Adrenal gland (tissue), 12 donors: ENCODE measurements around the gene SCAPER. TPM values are rescaled to one million over a fixed set of nuclear protein-coding genes. Genes with fewer than 3 reads are reported as not detected.

Source experiments
- DNase-seq, 7 donors: peaks; one replicate each; pipeline ENCODE4 v3.0.0-alpha.2; 2019 to 2020
- H3K27ac ChIP-seq, 5 donors: fragments of 200-600 bp; sonication (generic) in 4 of 5; 1 replicate in 3 of 5; 2 replicates in 2 of 5; pipeline versions ENCODE4 v1.5.1 to v1.8.0; 2016 to 2020; ENCODE audit warnings: mild to moderate bottlenecking in 1 of 5
- H3K27me3 ChIP-seq: fragments of 200-600 bp; 2 replicates; pipeline ENCODE4 v1.8.0; 2021
- H3K36me3 ChIP-seq, 2 donors: fragments of 200-600 bp; replicated peaks in 1 of 2; 1 replicate in 1 of 2; 2 replicates in 1 of 2; pipeline versions ENCODE4 v1.5.1 to v1.8.0; 2018 to 2022
- H3K4me1 ChIP-seq, 2 donors: fragments of 200-600 bp; replicated peaks in 1 of 2; 1 replicate in 1 of 2; 2 replicates in 1 of 2; pipeline versions ENCODE4 v1.5.1 to v1.8.0; 2018 to 2021
- H3K4me3 ChIP-seq, 4 donors: fragments of 200-600 bp; sonication (generic) in 3 of 4; one replicate each; pipeline ENCODE4 v1.5.1; 2016 to 2018
- H3K9me3 ChIP-seq, 3 donors: fragments of 200-600 bp; sonication (generic) in 1 of 3; replicated peaks in 1 of 3; 1 replicate in 2 of 3; 2 replicates in 1 of 3; pipeline versions ENCODE4 v1.5.1 to v1.8.0; 2016 to 2021
- CTCF ChIP-seq, 6 experiments: fragments of 450-650 bp in 4 of 6; fragments of 200-600 bp in 2 of 6; sonication (generic) in 1 of 6; IDR thresholded peaks; 1 replicate in 5 of 6; 2 replicates in 1 of 6; pipeline versions ENCODE4 v1.5.1 to v1.8.0; 2016 to 2021; ENCODE audit warnings: antibody characterized with exemption in 6 of 6, mild to moderate bottlenecking in 2 of 6, moderate library complexity in 1 of 6
- POLR2A ChIP-seq, 2 donors: fragments of 450-650 bp; IDR thresholded peaks; one replicate each; pipeline ENCODE4 v1.6.1; 2017; ENCODE audit warnings: antibody characterized with exemption in 2 of 2, mild to moderate bottlenecking in 2 of 2, moderate library complexity in 1 of 2
- WGBS, 4 donors: extraction: QIAGEN DNeasy Blood & Tissue Kit in 2 of 4; methylation state at CpG; one replicate each; pipeline versions ENCODE4 v1.1.5 to v1.1.7; 2013 to 2017; 5-methylcytosine and 5-hydroxymethylcytosine counted together
- intact Hi-C, 2 donors: fragments of 100-400 bp; cut with DNase I; formaldehyde crosslinking; loops; one replicate each; pipeline versions ENCODE4 v1.14.1 to v1.15.0; 2022 to 2023
- polyA plus RNA-seq, 3 donors: library from polyadenylated mRNA; stranded (reverse); fragments of 200-250 nt in 2 of 3; fragments of 350-450 nt in 1 of 3; fragmentation: Illumina TruSeq in 1 of 3; extraction: RNeasy Lipid Tissue Mini Kit (QIAGEN cat#74804) in 1 of 3; gene quantifications; one replicate each; pipeline ENCODE4 v1.2.3, GENCODE V29; 2013 to 2014
- total RNA-seq, 9 donors: library from RNA; depleted of rRNA in 4 of 9; stranded (reverse); fragments of >200 nt in 4 of 9; fragments of 120-200 nt in 1 of 9; fragmentation: NEBNext Ultra II Directional in 1 of 9; extraction: Animal tissue kit (Norgen Biotek cat#: 25700) in 1 of 9; gene quantifications; one replicate each; pipeline versions ENCODE4 v1.1.0 to v1.2.4, GENCODE V29; 2013 to 2023
- donor health status: healthy with polysubstance abuse.
- donor health status: Bipolar disorder and iron deficiency.
- donor health status: DM: yes; HTN: yes; CAD: no.
- donor health status: DM: no; HTN: no; CAD: no.
- donor health status: DM: no; HTN: no; CAD: no.
- donor health status: DM: yes; HTN: yes; CAD: no.

The SCAPER gene
- total and polyA plus RNA-seq, 12 donors: 3.9 to 95.3 (median 24.1) TPM

- Histone ChIP-seq H3K27ac (no peak overlapping the region), H3K4me3 (no peak overlapping the region), H3K36me3 (no peaks in the 10 kb centered on the region), H3K27me3 (no peaks in the 10 kb centered on the region), H3K4me1 (no peaks in the 10 kb centered on the region), H3K9me3 (peaks cover 0 to 6% (median 0%) of the 10 kb centered on the region in 3 donors)
- no peak for TF ChIP-seq POLR2A (IDR thresholded peaks at IDR 0.05)
- no peak for TF ChIP-seq CTCF (IDR thresholded peaks at IDR 0.05)
- WGBS, 4 donors: 92 to 100% (median 97%) methylated on average over 1 of the region's 1 CpG
- DNase-seq: no peak
- intact Hi-C loops: no loop called here
Measured at GRCh38 chr15:76773234-76773633, 131.9 kb downstream of the SCAPER start.

GRCh38 chr15:76772776-76773175 lies 132.4 kb downstream of the SCAPER start:
- H3K27ac ChIP-seq: no peak overlapping the region
- peaks cover 0 to 6% (median 0%) of the 10 kb centered on the region in 3 donors for H3K9me3 ChIP-seq
- H3K36me3 ChIP-seq: no peaks in the 10 kb centered on the region
- 86 to 94% (median 92%) methylated on average over 1 of the region's 1 CpG for WGBS, 4 donors
- no peak for DNase-seq
- no peaks in the 10 kb centered on the region for H3K4me1 ChIP-seq
- H3K4me3 ChIP-seq: no peak overlapping the region
- no peak for TF ChIP-seq CTCF (IDR thresholded peaks at IDR 0.05)
- TF ChIP-seq POLR2A (IDR thresholded peaks at IDR 0.05): no peak
- no peaks in the 10 kb centered on the region for H3K27me3 ChIP-seq
- intact Hi-C loops: no loop called here

GRCh38 chr15:76764004-76764403 lies 141.1 kb downstream of the SCAPER start:
- Histone ChIP-seq H3K36me3 (peaks cover 0 to 15% of the 10 kb centered on the region in 2 donors), H3K27me3 (no peaks in the 10 kb centered on the region), H3K27ac (no peak overlapping the region), H3K4me1 (no peaks in the 10 kb centered on the region), H3K9me3 (no peaks in the 10 kb centered on the region), H3K4me3 (no peak overlapping the region)
- TF ChIP-seq CTCF (IDR thresholded peaks at IDR 0.05) (no peak), POLR2A (IDR thresholded peaks at IDR 0.05) (no peak)
- intact Hi-C loops: no loop called here
- WGBS, 4 donors: 95 to 100% (median 98%) methylated on average over 2 to 3 of the region's 3 CpGs
- no peak for DNase-seq

- Histone ChIP-seq H3K4me3 (no peak overlapping the region), H3K4me1 (no peaks in the 10 kb centered on the region), H3K9me3 (no peaks in the 10 kb centered on the region), H3K36me3 (peaks cover 0 to 15% of the 10 kb centered on the region in 2 donors), H3K27me3 (no peaks in the 10 kb centered on the region), H3K27ac (no peak overlapping the region)
- 97 to 98% (median 97%) methylated on average over 2 of the region's 2 CpGs for WGBS, 4 donors
- no peak for DNase-seq
- TF ChIP-seq CTCF (IDR thresholded peaks at IDR 0.05) (no peak), POLR2A (IDR thresholded peaks at IDR 0.05) (no peak)
- intact Hi-C loops: no loop called here
Measured at GRCh38 chr15:76763554-76763953, 141.6 kb downstream of the SCAPER start.
